ENCODE measurements around the gene JMJD1C.

- TF ChIP-seq, protein P1, sequence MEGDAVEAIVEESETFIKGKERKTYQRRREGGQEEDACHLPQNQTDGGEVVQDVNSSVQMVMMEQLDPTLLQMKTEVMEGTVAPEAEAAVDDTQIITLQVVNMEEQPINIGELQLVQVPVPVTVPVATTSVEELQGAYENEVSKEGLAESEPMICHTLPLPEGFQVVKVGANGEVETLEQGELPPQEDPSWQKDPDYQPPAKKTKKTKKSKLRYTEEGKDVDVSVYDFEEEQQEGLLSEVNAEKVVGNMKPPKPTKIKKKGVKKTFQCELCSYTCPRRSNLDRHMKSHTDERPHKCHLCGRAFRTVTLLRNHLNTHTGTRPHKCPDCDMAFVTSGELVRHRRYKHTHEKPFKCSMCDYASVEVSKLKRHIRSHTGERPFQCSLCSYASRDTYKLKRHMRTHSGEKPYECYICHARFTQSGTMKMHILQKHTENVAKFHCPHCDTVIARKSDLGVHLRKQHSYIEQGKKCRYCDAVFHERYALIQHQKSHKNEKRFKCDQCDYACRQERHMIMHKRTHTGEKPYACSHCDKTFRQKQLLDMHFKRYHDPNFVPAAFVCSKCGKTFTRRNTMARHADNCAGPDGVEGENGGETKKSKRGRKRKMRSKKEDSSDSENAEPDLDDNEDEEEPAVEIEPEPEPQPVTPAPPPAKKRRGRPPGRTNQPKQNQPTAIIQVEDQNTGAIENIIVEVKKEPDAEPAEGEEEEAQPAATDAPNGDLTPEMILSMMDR (IDR thresholded peaks at IDR 0.05 in 2 of 3, conservative IDR thresholded peaks at IDR 0.05 in 1 of 3; ENCODE audit: borderline replicate concordance in 1 of 3, insufficient read depth in 1 of 3, low read depth in 2 of 3, low read length in 2 of 3), result no peak
- no peak for TF ChIP-seq ZFX (IDR thresholded peaks at IDR 0.05)
- no peak for TF ChIP-seq CEBPB (IDR thresholded peaks at IDR 0.05; ENCODE audit: low read depth)
- no peak for TF ChIP-seq POLR2A (IDR thresholded peaks at IDR 0.05; ENCODE audit: borderline replicate concordance, extremely low read depth, insufficient read depth, insufficient read length)
- TF ChIP-seq, protein P2, sequence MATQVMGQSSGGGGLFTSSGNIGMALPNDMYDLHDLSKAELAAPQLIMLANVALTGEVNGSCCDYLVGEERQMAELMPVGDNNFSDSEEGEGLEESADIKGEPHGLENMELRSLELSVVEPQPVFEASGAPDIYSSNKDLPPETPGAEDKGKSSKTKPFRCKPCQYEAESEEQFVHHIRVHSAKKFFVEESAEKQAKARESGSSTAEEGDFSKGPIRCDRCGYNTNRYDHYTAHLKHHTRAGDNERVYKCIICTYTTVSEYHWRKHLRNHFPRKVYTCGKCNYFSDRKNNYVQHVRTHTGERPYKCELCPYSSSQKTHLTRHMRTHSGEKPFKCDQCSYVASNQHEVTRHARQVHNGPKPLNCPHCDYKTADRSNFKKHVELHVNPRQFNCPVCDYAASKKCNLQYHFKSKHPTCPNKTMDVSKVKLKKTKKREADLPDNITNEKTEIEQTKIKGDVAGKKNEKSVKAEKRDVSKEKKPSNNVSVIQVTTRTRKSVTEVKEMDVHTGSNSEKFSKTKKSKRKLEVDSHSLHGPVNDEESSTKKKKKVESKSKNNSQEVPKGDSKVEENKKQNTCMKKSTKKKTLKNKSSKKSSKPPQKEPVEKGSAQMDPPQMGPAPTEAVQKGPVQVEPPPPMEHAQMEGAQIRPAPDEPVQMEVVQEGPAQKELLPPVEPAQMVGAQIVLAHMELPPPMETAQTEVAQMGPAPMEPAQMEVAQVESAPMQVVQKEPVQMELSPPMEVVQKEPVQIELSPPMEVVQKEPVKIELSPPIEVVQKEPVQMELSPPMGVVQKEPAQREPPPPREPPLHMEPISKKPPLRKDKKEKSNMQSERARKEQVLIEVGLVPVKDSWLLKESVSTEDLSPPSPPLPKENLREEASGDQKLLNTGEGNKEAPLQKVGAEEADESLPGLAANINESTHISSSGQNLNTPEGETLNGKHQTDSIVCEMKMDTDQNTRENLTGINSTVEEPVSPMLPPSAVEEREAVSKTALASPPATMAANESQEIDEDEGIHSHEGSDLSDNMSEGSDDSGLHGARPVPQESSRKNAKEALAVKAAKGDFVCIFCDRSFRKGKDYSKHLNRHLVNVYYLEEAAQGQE (IDR thresholded peaks at IDR 0.05; ENCODE audit: low read depth), result no peak
- TF ChIP-seq POLR2AphosphoS5 (IDR thresholded peaks at IDR 0.05; ENCODE audit: low read depth, low read length), result no peak
- TF ChIP-seq EGR1 (IDR thresholded peaks at IDR 0.05; ENCODE audit: low read depth), result no peak
- no peak for TF ChIP-seq SRF (IDR thresholded peaks at IDR 0.05; ENCODE audit: low read depth)
- TF ChIP-seq ELF1 (IDR thresholded peaks at IDR 0.05; ENCODE audit: borderline replicate concordance, low read depth), result no peak
- no peak for TF ChIP-seq EZH2phosphoT487 (IDR thresholded peaks at IDR 0.05; ENCODE audit: borderline replicate concordance)
- no peak for TF ChIP-seq EZH2 (IDR thresholded peaks at IDR 0.05)
Measured at GRCh38 chr10:63265683-63266235, 200.0 kb downstream of the JMJD1C start.

Data from HCT116 (cell line).